Inflammatory macrophage treated with lipopolysaccharide for 1 hour (primary cell): ENCODE measurements around the gene DDX20.
"Not testable (repeated sequence)": the region's sequence is repeated elsewhere in the genome, so short reads cannot be mapped to it uniquely, and the experiment has no call there.

Experiments used
- DNase-seq, 2 donors: peaks; one replicate each; pipeline ENCODE4 v3.0.0-alpha.2; 2020 to 2022

The DDX20 gene

GRCh38 chr1:111795401-111795800 lies 39.7 kb downstream of the DDX20 start:
- DNase-seq, result no peak

- no peak for DNase-seq
Observed at GRCh38 chr1:111798580-111798979, 42.9 kb downstream of the DDX20 start.

DNA sequence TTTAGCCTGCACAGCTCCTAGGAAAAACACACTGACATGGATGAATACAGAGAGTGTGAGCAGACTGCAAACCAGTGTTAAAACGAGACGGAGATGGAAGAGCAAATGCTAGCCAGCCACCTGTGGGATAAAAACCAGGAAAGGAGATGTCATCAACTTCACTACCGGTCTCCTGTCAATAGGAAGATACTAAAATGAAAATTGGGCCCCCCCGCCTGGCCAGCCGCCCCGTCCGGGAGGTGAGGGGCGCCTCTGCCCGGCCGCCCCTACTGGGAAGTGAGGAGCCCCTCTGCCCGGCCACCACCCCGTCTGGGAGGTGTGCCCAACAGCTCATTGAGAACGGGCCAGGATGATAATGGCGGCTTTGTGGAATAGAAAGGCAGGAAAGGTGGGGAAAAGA lies 44.0 kb downstream of the DDX20 start:
- DNase-seq, result not testable (repeated sequence)

GRCh38 chr1:111801071-111801850 lies 45.6 kb downstream of the DDX20 start:
- no peak for DNase-seq

DNA sequence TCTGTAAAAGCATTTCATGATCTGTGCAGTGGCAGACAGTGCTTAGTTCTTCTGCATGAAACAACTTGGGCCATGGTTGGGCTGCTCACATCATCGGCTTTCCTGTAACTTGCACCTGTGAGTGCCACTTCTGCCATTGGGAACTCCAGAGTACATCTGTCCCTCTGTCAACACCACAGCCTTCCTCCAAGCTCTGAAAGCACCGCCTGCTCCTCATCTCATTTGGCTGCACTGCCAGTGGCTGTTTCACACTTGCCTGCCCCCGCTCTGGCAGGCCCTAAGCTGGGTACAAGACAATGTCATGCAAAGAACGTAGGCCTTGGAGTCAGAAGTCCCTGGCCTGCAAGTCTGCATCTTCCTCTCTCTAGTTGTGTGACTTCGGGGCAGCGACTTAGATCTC lies 46.4 kb downstream of the DDX20 start:
- DNase-seq, result no peak

- no peak for DNase-seq
Observed at GRCh38 chr1:111802984-111803383, 47.3 kb downstream of the DDX20 start.

- no peak for DNase-seq
Observed at GRCh38 chr1:111803951-111804350, 48.2 kb downstream of the DDX20 start.

- no peak for DNase-seq
Observed at GRCh38 chr1:111804776-111805175, 49.1 kb downstream of the DDX20 start.

- no peak for DNase-seq
Observed at GRCh38 chr1:111805251-111805650, 49.5 kb downstream of the DDX20 start.

- no peak for DNase-seq
Observed at GRCh38 chr1:111811891-111812290, 56.2 kb downstream of the DDX20 start.

DNA sequence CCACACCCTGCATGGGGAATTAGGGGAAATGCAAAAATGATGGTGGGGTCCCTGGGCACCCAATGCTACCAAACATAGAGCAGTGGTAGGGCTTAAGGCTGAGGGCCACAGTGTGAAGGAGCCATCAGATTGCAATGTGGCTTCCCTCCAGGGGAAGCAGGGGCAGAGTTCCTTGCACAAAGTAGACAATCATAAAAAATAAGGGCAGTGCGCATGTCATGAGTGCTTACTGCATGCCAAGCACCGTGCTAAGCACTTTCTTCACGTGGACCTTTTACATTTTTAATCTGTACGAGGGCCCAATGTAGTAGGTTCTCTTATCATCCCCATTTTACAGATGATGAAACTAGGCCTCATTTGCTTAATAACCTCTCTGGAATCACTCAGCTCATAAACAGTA lies 56.6 kb downstream of the DDX20 start:
- DNase-seq, result no peak

- DNase-seq, result no peak
Observed at GRCh38 chr1:111813440-111814304, 58.0 kb downstream of the DDX20 start.

DNA sequence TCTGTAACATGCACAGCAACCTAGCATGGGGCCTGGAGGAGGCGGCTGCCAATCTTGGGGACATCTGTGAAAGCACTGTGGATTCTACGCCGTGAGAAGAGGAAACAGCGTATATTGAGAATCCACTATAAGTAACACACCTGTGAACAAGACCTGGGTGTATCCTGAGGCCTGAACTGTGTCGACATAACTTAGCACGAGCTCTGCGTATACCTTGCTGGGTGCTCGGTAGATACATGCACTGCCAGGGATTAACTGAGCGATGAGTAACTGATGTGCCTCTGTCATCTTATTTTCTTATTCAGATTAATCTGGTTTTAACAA lies 58.6 kb downstream of the DDX20 start:
- DNase-seq, result no peak

- no peak for DNase-seq
Observed at GRCh38 chr1:111814642-111815041, 58.9 kb downstream of the DDX20 start.
